Measurements from ENCODE around the gene PWWP2B.

The PWWP2B gene

DNA sequence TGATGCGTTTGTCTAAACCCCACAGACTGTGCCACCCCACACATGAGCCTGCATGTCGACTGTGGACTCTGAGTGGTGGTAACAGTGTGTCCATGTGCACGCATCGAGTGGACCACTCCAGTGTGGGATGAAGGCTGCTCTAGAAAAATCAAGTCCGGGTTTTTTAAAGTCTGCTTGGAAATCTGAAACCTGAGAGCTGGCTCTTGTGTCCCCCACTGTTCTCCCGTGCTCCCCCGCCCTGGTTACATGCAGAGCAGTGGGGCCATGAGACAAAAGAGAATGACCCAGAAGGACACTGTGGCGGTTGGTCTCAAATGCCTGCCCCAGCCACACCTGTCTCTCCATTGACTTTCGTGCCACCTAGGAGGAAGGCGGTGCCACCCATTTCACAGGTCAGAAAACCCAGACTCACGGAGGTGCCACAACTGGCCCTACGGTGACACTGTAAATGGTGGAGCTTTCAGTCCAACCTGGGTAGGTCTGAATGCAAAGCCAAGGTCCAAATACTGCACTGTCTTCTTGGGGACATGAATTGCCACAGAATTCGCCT is 27.3 kb upstream of the PWWP2B start:
- DNase-seq (ENCODE audit: extremely low read depth, low read depth) = no peak
- TF ChIP-seq, protein P1, sequence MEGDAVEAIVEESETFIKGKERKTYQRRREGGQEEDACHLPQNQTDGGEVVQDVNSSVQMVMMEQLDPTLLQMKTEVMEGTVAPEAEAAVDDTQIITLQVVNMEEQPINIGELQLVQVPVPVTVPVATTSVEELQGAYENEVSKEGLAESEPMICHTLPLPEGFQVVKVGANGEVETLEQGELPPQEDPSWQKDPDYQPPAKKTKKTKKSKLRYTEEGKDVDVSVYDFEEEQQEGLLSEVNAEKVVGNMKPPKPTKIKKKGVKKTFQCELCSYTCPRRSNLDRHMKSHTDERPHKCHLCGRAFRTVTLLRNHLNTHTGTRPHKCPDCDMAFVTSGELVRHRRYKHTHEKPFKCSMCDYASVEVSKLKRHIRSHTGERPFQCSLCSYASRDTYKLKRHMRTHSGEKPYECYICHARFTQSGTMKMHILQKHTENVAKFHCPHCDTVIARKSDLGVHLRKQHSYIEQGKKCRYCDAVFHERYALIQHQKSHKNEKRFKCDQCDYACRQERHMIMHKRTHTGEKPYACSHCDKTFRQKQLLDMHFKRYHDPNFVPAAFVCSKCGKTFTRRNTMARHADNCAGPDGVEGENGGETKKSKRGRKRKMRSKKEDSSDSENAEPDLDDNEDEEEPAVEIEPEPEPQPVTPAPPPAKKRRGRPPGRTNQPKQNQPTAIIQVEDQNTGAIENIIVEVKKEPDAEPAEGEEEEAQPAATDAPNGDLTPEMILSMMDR (IDR thresholded peaks at IDR 0.05; ENCODE audit: low read depth, low read length) = no peak

DNA sequence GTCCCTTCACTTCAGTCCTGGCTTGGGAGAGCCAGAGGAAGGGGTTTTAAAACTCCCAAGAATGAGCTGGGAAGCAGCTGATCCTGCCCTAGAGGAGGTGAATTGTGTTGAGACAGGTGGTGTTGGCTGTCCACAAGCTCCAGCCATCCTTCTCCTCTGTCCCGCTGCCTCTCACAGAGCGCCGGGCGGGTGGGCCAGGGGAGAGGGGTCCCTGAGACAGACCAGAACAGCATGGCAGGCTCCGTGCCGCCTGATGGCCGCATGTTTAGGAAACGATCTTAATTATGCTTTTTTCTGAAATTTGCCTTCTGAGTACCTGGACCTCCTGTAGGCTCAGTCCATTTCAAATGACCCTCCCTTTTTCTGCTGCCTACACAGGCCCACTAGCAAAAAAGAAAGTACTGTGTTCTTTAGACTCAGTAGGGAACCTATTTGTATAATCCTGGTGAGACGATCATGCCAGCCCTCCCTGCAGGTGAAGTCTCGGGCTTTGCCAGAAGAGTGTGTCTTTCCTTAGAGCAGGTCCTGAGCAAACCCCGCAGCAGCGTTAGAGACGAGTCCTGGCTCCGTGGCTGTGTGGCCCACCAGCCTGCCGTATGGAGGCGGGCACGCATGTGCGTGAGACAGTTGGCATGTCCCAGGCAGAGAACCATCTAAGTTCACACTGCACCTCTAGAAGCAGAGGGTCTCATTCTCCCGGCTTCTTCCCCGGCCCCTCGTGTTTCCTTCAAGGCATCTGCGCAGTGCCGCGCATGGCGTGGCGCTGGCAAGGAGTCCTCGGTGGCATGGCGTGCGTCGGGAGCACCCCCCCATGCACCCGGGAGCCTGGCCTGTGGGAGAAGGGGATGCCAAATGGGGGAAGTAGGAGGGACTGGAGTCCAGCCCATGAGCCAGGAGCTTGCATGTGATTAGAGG is 26.3 kb upstream of the PWWP2B start:
- TF ChIP-seq, protein P1 (IDR thresholded peaks at IDR 0.05; ENCODE audit: low read depth, low read length) = no peak
- no peak for DNase-seq (ENCODE audit: extremely low read depth, low read depth)

DNA sequence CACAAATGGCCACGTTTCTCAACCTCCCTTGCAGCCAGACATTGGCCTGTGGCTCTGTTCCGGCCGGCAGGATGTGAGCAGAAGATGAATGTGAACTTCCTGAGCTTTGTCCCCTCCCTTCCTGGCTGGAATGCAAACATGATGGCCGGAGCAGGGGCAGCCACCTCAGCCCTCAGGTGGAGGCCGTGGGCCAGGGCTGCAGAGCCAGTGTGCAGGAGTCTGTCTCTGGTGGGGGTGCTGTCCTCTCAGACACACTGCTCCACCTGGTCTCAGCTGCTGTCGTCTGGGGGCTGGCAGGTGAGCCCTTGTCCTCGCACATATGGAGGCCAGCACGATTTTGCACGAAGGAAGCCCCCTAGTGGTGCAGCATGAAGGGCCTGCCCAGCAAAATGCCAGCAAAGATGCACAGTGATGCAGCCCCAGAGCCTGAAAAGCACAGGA is 25.3 kb upstream of the PWWP2B start:
- no peak for DNase-seq (ENCODE audit: extremely low read depth, low read depth)
- TF ChIP-seq, protein P1 (IDR thresholded peaks at IDR 0.05; ENCODE audit: low read depth, low read length) = peak; percentile 31

DNA sequence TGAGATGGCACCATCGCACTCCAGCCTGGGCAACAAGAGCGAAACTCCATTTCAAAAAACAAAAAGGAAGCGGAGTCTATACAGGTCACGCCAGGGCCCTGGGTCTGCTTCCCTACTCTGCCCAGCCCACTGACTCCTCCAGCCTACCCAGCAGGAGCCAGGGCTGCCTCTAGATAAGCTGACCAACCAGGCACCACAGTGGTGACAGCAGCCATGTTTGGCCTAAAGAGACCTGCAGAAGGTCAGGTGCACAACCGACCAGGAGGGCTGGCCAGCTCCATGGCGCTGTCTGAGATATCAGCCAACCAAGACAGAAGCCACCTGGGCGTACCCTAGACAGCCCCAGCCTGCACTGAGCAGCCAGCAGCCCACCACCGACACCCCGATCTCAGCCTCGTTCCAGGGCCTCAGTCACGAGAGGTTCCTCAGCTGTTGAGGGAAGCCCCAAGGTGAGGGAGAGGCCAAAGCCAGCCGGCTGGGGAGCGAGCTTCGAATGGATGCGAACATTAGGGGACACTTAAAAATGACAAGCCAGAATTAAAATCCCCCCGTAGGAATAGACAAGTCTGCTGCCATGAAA is 24.4 kb upstream of the PWWP2B start:
- TF ChIP-seq, protein P1 (IDR thresholded peaks at IDR 0.05; ENCODE audit: low read depth, low read length) = no peak
- no peak for DNase-seq (ENCODE audit: extremely low read depth, low read depth)

DNA sequence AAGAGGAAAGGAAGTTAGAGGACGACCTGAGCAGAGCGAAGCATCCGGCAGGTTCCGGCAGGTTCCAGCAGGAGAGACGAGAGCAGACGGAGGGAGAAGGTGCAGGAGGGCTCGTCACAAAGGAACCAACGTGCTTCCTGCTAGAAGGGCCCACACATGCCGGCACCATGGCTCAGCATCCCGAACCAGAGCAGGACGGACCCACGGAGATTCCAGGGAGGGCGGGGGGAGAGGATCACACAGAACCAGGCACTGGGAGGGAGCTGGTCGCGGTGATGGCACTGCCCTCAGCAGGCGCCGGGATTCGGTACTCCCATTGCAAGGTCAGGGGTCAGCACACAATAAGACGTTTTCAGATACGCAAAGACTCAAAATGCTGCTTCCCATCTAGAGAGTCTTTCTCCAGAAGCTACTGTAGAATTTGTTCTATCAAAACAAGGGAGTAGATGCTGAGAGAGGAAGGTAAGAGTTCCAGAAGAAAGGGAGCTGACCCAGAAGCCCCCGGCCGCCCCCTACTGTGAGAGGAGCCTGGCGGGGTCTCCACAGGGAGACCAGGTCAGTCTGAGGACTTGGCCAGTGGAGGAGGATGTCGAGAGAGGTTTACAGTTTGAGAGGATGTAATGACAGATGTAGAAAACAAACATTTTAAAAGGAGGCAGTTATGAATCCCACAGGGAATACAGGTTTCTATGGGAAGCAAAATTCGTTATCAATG is 23.6 kb upstream of the PWWP2B start:
- TF ChIP-seq, protein P1 (IDR thresholded peaks at IDR 0.05; ENCODE audit: low read depth, low read length) = no peak

DNA sequence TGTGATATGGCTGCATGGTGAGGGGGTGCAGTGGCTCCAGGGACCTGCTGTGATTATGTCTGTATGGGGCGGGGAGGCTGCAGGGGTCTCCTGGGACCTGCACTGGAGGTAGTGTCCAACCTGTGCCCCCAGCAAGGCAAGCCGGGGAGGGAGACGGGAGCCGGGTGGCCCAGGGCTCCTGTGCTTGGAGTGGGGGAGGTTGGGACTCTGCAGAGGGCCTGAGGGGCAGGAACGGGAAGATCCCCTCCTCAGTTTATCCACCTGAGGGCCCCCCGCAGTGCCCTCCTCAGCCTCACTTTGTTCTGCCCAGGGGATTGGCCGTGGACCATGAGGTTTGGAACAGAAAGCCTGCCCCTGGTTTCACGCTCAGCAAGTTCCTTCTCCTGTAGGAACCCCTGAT is 22.8 kb upstream of the PWWP2B start:
- DNase-seq (ENCODE audit: extremely low read depth, low read depth) = no peak
- TF ChIP-seq, protein P1 (IDR thresholded peaks at IDR 0.05; ENCODE audit: low read depth, low read length) = no peak

More for the DNA sequence above, 23.6 kb upstream of the PWWP2B start:
- no peak for DNase-seq (ENCODE audit: extremely low read depth, low read depth)

Measured in AG09319 (cell line).